ENCODE data around the gene ZNF672.

GRCh38 chr1:248891758-248892157, 53.7 kb downstream of the ZNF672 start:
- TF ChIP-seq, protein P1, sequence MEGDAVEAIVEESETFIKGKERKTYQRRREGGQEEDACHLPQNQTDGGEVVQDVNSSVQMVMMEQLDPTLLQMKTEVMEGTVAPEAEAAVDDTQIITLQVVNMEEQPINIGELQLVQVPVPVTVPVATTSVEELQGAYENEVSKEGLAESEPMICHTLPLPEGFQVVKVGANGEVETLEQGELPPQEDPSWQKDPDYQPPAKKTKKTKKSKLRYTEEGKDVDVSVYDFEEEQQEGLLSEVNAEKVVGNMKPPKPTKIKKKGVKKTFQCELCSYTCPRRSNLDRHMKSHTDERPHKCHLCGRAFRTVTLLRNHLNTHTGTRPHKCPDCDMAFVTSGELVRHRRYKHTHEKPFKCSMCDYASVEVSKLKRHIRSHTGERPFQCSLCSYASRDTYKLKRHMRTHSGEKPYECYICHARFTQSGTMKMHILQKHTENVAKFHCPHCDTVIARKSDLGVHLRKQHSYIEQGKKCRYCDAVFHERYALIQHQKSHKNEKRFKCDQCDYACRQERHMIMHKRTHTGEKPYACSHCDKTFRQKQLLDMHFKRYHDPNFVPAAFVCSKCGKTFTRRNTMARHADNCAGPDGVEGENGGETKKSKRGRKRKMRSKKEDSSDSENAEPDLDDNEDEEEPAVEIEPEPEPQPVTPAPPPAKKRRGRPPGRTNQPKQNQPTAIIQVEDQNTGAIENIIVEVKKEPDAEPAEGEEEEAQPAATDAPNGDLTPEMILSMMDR (IDR thresholded peaks at IDR 0.05; ENCODE audit: insufficient read depth, low read depth, low read length), result no peak
- no peak for TF ChIP-seq EZH2 (IDR thresholded peaks at IDR 0.05; ENCODE audit: insufficient read depth, low read length)

All from astrocyte (in vitro differentiated cells and primary cell).